Sigmoid colon (tissue), 7 donors: ENCODE results near the gene PDS5B. TPM values are rescaled to one million over a fixed set of nuclear protein-coding genes. Genes with fewer than 3 reads are reported as not detected.

Source experiments
- DNase-seq: peaks from one replicate; pipeline ENCODE4 v3.0.0-alpha.2; 2019
- H3K27ac ChIP-seq, 4 donors: fragments of 200-600 bp; sonication (generic); one replicate each; pipeline ENCODE4 v1.5.1; 2016 to 2019; ENCODE audit warnings: mild to moderate bottlenecking in 1 of 4
- H3K27me3 ChIP-seq, 3 donors: fragments of 200-600 bp; sonication (generic); one replicate each; pipeline ENCODE4 v1.5.1; 2019; ENCODE audit warnings: mild to moderate bottlenecking in 1 of 3
- H3K36me3 ChIP-seq, 4 donors: fragments of 200-600 bp; sonication (generic); one replicate each; pipeline ENCODE4 v1.5.1; 2016 to 2019
- H3K4me1 ChIP-seq, 4 donors: fragments of 200-600 bp; sonication (generic); one replicate each; pipeline ENCODE4 v1.5.1; 2017 to 2019
- H3K4me3 ChIP-seq, 4 donors: fragments of 200-600 bp; sonication (generic); one replicate each; pipeline ENCODE4 v1.5.1; 2017 to 2019; ENCODE audit warnings: mild to moderate bottlenecking in 2 of 4, moderate library complexity in 1 of 4
- H3K9me3 ChIP-seq, 4 donors: fragments of 200-600 bp in 3 of 4; sonication (generic) in 3 of 4; one replicate each; pipeline versions ENCODE4 v1.5.1 to v1.6.1; 2013 to 2019
- EP300 ChIP-seq, 4 donors: sonication (generic); formaldehyde crosslinking; IDR thresholded peaks; one replicate each; pipeline ENCODE4 v1.6.1; 2017; ENCODE audit warnings: antibody characterized with exemption in 4 of 4
- POLR2A ChIP-seq, 2 donors: fragments of 450-650 bp; IDR thresholded peaks; one replicate each; pipeline ENCODE4 v1.6.1; 2016; ENCODE audit warnings: antibody characterized with exemption in 2 of 2, mild to moderate bottlenecking in 2 of 2, moderate library complexity in 2 of 2
- POLR2AphosphoS5 ChIP-seq, 4 donors: sonication (generic); formaldehyde crosslinking; IDR thresholded peaks; one replicate each; pipeline ENCODE4 v1.6.1; 2017; ENCODE audit warnings: antibody characterized with exemption in 4 of 4
- WGBS, 2 donors: extraction: QIAGEN DNeasy Blood & Tissue Kit; methylation state at CpG; one replicate each; pipeline ENCODE4 v1.1.7; 2013; 5-methylcytosine and 5-hydroxymethylcytosine counted together
- intact Hi-C: fragments of 100-400 bp; cut with DNase I; formaldehyde crosslinking; loops from one replicate; pipeline ENCODE4 v1.15.1; 2023
- polyA plus RNA-seq, 3 donors: library from polyadenylated mRNA; stranded (reverse); fragments of 200-250 nt; gene quantifications; one replicate each; pipeline ENCODE4 v1.2.3, GENCODE V29; 2013
- total RNA-seq, 4 donors: library from RNA; depleted of rRNA; stranded (reverse); fragments of >200 nt; gene quantifications; one replicate each; pipeline ENCODE4 v1.1.0, GENCODE V29; 2016
- TF ChIP-seq, protein P1 (sequence below), 4 experiments: fragments of 450-650 bp in 3 of 4; fragments of 200-600 bp in 1 of 4; IDR thresholded peaks; one replicate each; pipeline ENCODE4 v1.5.1; 2016 to 2019; ENCODE audit warnings: antibody characterized with exemption in 4 of 4, mild to moderate bottlenecking in 3 of 4, moderate library complexity in 2 of 4
- donor health status: healthy with polysubstance abuse.
- donor health status: Bipolar disorder and iron deficiency.
- donor health status: healthy.

Gene PDS5B
- total and polyA plus RNA-seq, 7 donors = 3.6 to 65.0 (median 52.8) TPM

DNA sequence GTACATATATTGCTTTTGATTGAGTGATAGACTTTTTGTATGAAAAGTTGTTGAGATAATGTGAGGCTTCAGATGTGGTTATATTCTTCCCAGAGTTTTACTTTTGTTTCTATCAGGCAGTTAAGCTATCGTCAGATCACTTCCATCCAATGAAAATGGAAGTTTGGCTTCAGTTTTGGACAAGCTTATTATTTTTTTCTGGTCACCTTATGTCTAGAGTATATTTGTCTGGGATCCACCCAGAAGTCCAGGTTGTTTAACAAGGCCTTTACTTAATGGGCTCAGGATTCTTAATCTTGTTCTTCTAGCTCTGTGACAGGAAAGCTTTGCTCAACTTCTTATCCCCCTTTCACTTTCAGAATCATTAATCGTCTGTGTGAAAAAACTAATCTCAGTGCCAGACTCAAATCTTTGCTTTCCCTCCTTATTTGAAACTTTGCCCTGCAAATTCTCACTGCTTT lies 150.9 kb downstream of the PDS5B start:
- Histone ChIP-seq H3K9me3 (no peaks in the 10 kb centered on the region), H3K36me3 (peaks cover 0 to 5% (median 0%) of the 10 kb centered on the region in 4 donors), H3K27me3 (no peaks in the 10 kb centered on the region), H3K27ac (peak overlapping the region; percentile 61 to 72 (median 64)), H3K4me3 (peak overlapping the region; percentile 17 to 38 (median 30)), H3K4me1 (peaks cover 0 to 25% (median 13%) of the 10 kb centered on the region in 4 donors)
- DNase-seq = no peak
- whole genome bisulfite sequencing, 2 donors = 5 to 8% methylated on average over 2 of the region's 2 CpGs
- intact Hi-C loops = no loop called here
- TF ChIP-seq EP300 (IDR thresholded peaks at IDR 0.05) (no peak), POLR2A (IDR thresholded peaks at IDR 0.05) (no peak), POLR2AphosphoS5 (IDR thresholded peaks at IDR 0.05) (no peak)
- TF ChIP-seq, protein P1, sequence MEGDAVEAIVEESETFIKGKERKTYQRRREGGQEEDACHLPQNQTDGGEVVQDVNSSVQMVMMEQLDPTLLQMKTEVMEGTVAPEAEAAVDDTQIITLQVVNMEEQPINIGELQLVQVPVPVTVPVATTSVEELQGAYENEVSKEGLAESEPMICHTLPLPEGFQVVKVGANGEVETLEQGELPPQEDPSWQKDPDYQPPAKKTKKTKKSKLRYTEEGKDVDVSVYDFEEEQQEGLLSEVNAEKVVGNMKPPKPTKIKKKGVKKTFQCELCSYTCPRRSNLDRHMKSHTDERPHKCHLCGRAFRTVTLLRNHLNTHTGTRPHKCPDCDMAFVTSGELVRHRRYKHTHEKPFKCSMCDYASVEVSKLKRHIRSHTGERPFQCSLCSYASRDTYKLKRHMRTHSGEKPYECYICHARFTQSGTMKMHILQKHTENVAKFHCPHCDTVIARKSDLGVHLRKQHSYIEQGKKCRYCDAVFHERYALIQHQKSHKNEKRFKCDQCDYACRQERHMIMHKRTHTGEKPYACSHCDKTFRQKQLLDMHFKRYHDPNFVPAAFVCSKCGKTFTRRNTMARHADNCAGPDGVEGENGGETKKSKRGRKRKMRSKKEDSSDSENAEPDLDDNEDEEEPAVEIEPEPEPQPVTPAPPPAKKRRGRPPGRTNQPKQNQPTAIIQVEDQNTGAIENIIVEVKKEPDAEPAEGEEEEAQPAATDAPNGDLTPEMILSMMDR (IDR thresholded peaks at IDR 0.05) = no peak

DNA sequence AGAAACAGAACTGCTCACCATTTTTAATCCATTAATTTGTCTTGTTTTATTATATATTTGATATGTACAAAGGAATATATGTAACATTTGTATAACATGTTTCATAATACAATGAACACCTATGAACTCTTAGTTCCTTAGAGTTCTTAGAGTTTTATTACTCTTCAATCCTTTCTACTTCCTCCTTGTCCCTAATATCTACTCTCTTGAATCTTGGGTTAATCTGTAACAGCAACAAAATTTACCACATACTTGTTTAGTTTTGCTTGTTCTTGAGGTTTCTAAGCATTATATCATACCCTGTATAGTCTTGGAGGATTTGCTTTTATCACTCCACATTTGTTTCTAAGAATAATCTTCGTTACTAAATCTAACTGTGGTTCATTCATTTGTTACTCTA lies 151.4 kb downstream of the PDS5B start:
- 45 to 73% methylated on average over 1 of the region's 1 CpG for WGBS, 2 donors
- H3K9me3 ChIP-seq = no peaks in the 10 kb centered on the region
- DNase-seq = no peak
- peaks cover 0 to 25% (median 13%) of the 10 kb centered on the region in 4 donors for H3K4me1 ChIP-seq
- H3K27ac ChIP-seq = peak overlapping the region; percentile 61 to 72 (median 64)
- no peak for TF ChIP-seq EP300 (IDR thresholded peaks at IDR 0.05)
- TF ChIP-seq, protein P1 (IDR thresholded peaks at IDR 0.05) = no peak
- TF ChIP-seq POLR2AphosphoS5 (IDR thresholded peaks at IDR 0.05) = no peak
- no peak for TF ChIP-seq POLR2A (IDR thresholded peaks at IDR 0.05)
- no peaks in the 10 kb centered on the region for H3K27me3 ChIP-seq
- H3K36me3 ChIP-seq = peaks cover 0 to 9% (median 0%) of the 10 kb centered on the region in 4 donors
- intact Hi-C loops = no loop called here
- peak overlapping the region; percentile 17 to 38 (median 30) for H3K4me3 ChIP-seq

DNA sequence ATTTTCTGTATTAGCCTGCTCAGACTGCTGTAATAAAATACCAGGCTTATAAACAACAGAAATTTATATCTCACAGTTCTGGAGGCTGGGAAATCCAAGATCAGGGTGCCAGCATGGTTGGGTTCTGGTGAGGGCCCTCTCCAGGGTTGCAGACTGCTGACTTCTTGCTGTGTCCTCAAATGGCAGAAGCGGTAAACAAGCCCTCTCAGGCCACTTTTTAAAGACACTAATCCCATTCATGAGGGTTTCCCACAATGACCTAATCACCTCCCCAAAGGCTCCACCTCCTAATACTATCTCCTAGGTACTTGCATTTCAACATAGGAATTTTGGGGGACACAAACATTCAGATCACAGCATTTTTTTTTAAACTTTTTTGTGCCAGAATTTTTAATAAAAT lies 159.3 kb downstream of the PDS5B start:
- peaks cover 0 to 5% (median 0%) of the 10 kb centered on the region in 4 donors for H3K4me1 ChIP-seq
- no peak overlapping the region for H3K27ac ChIP-seq
- H3K4me3 ChIP-seq = no peak overlapping the region
- TF ChIP-seq, protein P1 (IDR thresholded peaks at IDR 0.05) = no peak
- TF ChIP-seq POLR2A (IDR thresholded peaks at IDR 0.05) (no peak), EP300 (IDR thresholded peaks at IDR 0.05) (no peak), POLR2AphosphoS5 (IDR thresholded peaks at IDR 0.05) (no peak)
- H3K27me3 ChIP-seq = no peaks in the 10 kb centered on the region
- no peak for DNase-seq
- intact Hi-C loops = no loop called here
- no peaks in the 10 kb centered on the region for H3K9me3 ChIP-seq
- 92 to 100% methylated on average over 1 of the region's 1 CpG for WGBS, 2 donors
- H3K36me3 ChIP-seq = peaks cover 0 to 52% (median 2%) of the 10 kb centered on the region in 4 donors

DNA sequence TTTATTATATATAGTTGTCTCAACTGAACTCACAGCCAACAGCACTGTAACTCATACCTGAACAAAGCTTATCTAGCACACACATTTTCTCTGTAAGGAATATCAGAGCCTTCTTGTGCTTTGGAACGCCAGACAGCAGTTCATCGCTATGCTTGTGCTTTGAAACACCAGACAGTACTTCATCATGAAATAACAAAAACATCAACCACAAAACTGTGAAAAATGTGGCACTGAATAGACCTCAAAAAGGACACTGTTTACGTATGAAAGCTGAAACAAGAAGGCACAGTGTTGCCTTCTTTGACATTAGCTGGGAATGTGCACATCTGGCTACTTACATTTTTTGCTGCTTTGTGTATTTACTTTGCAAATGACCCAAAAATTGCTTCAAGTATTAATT lies 160.2 kb downstream of the PDS5B start:
- Histone ChIP-seq H3K27me3 (no peaks in the 10 kb centered on the region), H3K27ac (no peak overlapping the region), H3K36me3 (peaks cover 0 to 58% (median 2%) of the 10 kb centered on the region in 4 donors), H3K4me1 (peaks cover 0 to 5% (median 0%) of the 10 kb centered on the region in 4 donors), H3K4me3 (no peak overlapping the region), H3K9me3 (no peaks in the 10 kb centered on the region)
- WGBS, 2 donors = 86 to 92% methylated on average over 3 of the region's 3 CpGs
- DNase-seq = no peak
- TF ChIP-seq POLR2A (IDR thresholded peaks at IDR 0.05) (no peak), EP300 (IDR thresholded peaks at IDR 0.05) (no peak), POLR2AphosphoS5 (IDR thresholded peaks at IDR 0.05) (no peak)
- TF ChIP-seq, protein P1 (IDR thresholded peaks at IDR 0.05) = no peak
- intact Hi-C loops = no loop called here

DNA sequence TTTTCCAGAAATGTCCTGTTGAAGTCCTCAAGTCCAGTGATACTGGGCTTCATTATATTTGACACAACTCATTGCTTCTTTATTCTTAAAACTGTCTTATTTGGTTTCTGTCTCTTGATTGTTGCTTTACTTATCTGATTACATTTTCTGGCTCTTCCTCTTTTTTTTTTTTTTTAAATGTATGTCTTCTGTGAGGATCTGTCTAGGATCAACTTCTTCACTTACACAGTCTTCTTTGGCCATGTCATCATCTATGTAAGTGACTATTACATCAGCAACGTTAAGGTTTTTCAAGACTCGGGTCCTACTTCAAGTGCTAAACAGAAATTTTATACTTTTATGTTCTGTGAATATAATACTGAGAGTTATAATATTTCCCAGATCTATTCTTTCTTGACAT lies 162.1 kb downstream of the PDS5B start:
- peaks cover 0 to 5% (median 0%) of the 10 kb centered on the region in 4 donors for H3K4me1 ChIP-seq
- H3K36me3 ChIP-seq = peaks cover 0 to 59% (median 2%) of the 10 kb centered on the region in 4 donors
- no peak for TF ChIP-seq EP300 (IDR thresholded peaks at IDR 0.05)
- TF ChIP-seq POLR2AphosphoS5 (IDR thresholded peaks at IDR 0.05) = no peak
- no peak for TF ChIP-seq POLR2A (IDR thresholded peaks at IDR 0.05)
- TF ChIP-seq, protein P1 (IDR thresholded peaks at IDR 0.05) = no peak
- intact Hi-C loops = no loop called here
- no peaks in the 10 kb centered on the region for H3K9me3 ChIP-seq
- 94 to 96% methylated on average over 2 of the region's 2 CpGs for WGBS, 2 donors
- no peak overlapping the region for H3K4me3 ChIP-seq
- no peak overlapping the region for H3K27ac ChIP-seq
- no peak for DNase-seq
- no peaks in the 10 kb centered on the region for H3K27me3 ChIP-seq
